GM23248 (cell line): ENCODE results near the gene OAF.

ENCODE experiments used
- EZH2 ChIP-seq: fragments of 200-600 bp; sonication (generic); IDR thresholded peaks from 2 replicates; pipeline ENCODE4 v1.6.1; 2018; ENCODE audit warnings: antibody characterized with exemption, mild to moderate bottlenecking; ENCODE audit not compliant: insufficient read depth, poor library complexity, severe bottlenecking
- EZH2phosphoT487 ChIP-seq: fragments of 200-600 bp; sonication (generic); IDR thresholded peaks from 2 replicates; pipeline ENCODE4 v1.6.1; 2018; ENCODE audit warnings: antibody characterized with exemption, moderate library complexity, mild to moderate bottlenecking, low read depth; ENCODE audit not compliant: insufficient read depth

- TF ChIP-seq EZH2 (no peak), EZH2phosphoT487 (no peak)
These were observed 61.5 kb downstream of the OAF start for GRCh38 chr11:120272303-120272702.
